Neutrophil (primary cell): ENCODE results near the gene AQP6.
A peak's percentile ranks its signal among the peaks of the same experiment; 100 is the strongest.

ENCODE experiments used
- H3K27ac ChIP-seq: fragments of 200-600 bp; sonication (generic); 2 replicates; pipeline ENCODE4 v1.5.1; 2016; ENCODE audit warnings: mild to moderate bottlenecking, moderate library complexity
- H3K27me3 ChIP-seq: fragments of 200-600 bp; sonication (generic); 2 replicates; pipeline ENCODE4 v1.6.0; 2016; ENCODE audit warnings: mild to moderate bottlenecking
- H3K36me3 ChIP-seq: fragments of 200-600 bp; sonication (generic); 2 replicates; pipeline ENCODE4 v1.5.1; 2017
- H3K4me1 ChIP-seq, 2 experiments: fragments of 200-600 bp in 1 of 2; sonication (generic) in 1 of 2; 1 replicate in 1 of 2; 2 replicates in 1 of 2; pipeline versions ENCODE4 v1.5.1 to v1.6.1; 2013 to 2016; ENCODE audit warnings: low read depth in 1 of 2, low read length in 1 of 2, mild to moderate bottlenecking in 1 of 2, moderate library complexity in 1 of 2; ENCODE audit not compliant: control insufficient read depth in 1 of 2, insufficient read depth in 1 of 2
- H3K4me3 ChIP-seq, 2 experiments: fragments of 200-600 bp in 1 of 2; sonication (generic) in 1 of 2; 1 replicate in 1 of 2; 2 replicates in 1 of 2; pipeline ENCODE4 v1.5.1; 2013 to 2016; ENCODE audit warnings: low read depth in 1 of 2, low read length in 1 of 2, mild to moderate bottlenecking in 1 of 2, moderate library complexity in 1 of 2
- H3K9me3 ChIP-seq: fragments of 200-600 bp; sonication (generic); 2 replicates; pipeline ENCODE4 v1.5.1; 2016
- TF ChIP-seq, protein P1 (sequence below): fragments of 200-600 bp; sonication (generic); IDR thresholded peaks from 2 replicates; pipeline ENCODE4 v1.5.1; 2016; ENCODE audit warnings: antibody characterized with exemption

Gene AQP6

GRCh38 chr12:50025187-50026059 lies 52.7 kb downstream of the AQP6 start, which contains the start of gene RACGAP1:
TSS of gene RACGAP1 (minus strand) at chr12:50025494. CDS start at chr12:50016715, 8,779 bp downstream.
- Histone ChIP-seq H3K4me1 (peaks cover 16 to 20% of the 10 kb centered on the region in 2 experiments), H3K27ac (peak within 1 kb of the TSS; percentile 64), H3K9me3 (no peaks in the 10 kb centered on the region), H3K36me3 (peaks cover 8% of the 10 kb centered on the region), H3K27me3 (no peaks in the 10 kb centered on the region), H3K4me3 (peak within 1 kb of the TSS; percentile 74 to 81)
- TF ChIP-seq, protein P1, sequence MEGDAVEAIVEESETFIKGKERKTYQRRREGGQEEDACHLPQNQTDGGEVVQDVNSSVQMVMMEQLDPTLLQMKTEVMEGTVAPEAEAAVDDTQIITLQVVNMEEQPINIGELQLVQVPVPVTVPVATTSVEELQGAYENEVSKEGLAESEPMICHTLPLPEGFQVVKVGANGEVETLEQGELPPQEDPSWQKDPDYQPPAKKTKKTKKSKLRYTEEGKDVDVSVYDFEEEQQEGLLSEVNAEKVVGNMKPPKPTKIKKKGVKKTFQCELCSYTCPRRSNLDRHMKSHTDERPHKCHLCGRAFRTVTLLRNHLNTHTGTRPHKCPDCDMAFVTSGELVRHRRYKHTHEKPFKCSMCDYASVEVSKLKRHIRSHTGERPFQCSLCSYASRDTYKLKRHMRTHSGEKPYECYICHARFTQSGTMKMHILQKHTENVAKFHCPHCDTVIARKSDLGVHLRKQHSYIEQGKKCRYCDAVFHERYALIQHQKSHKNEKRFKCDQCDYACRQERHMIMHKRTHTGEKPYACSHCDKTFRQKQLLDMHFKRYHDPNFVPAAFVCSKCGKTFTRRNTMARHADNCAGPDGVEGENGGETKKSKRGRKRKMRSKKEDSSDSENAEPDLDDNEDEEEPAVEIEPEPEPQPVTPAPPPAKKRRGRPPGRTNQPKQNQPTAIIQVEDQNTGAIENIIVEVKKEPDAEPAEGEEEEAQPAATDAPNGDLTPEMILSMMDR = peak; percentile 46

DNA sequence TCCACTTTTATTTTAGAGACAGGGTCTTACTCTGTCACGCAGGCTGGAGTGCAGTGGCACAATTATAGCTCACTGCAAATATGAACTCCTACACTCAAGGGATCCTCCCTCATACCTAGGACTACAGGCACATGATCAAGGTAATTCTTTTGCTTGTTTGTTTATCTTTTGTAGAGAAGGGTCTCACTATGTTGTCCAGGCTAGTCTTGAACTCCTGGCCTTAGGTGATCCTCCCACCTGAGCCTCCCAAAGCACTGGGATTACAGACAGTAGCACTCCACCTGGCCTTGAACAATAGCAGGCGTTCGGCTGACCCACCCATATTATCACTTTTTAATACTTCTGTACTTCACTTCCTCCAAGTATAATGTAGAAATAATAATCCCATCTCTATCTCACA lies 53.9 kb downstream of the AQP6 start:
- H3K9me3 ChIP-seq = no peaks in the 10 kb centered on the region
- H3K27ac ChIP-seq = no peak overlapping the region
- TF ChIP-seq, protein P1 = no peak
- H3K4me1 ChIP-seq = peaks cover 16 to 20% of the 10 kb centered on the region in 2 experiments
- peaks cover 8% of the 10 kb centered on the region for H3K36me3 ChIP-seq
- H3K4me3 ChIP-seq = no peak overlapping the region
- no peaks in the 10 kb centered on the region for H3K27me3 ChIP-seq
